Smooth muscle cell (in vitro differentiated cells): ENCODE results near the gene ZNF385B. TPM values are rescaled to one million over a fixed set of nuclear protein-coding genes. Genes with fewer than 3 reads are reported as not detected.
A peak's percentile ranks its signal among the peaks of the same experiment; 100 is the strongest.

ENCODE experiments used
- DNase-seq: peaks from one replicate; lab custom pipeline; 2025; ENCODE audit not compliant: unreplicated experiment; lab: John Stamatoyannopoulos, UW
- H2AFZ ChIP-seq: fragments of 200-600 bp; sonication (generic); 2 replicates; pipeline ENCODE4 v1.6.0; 2016; ENCODE audit warnings: antibody characterized with exemption, low read depth, mild to moderate bottlenecking
- H3F3A ChIP-seq: fragments of 200-600 bp; sonication (generic); 2 replicates; pipeline ENCODE4 v1.6.0; 2017; ENCODE audit warnings: antibody characterized with exemption, low read depth
- H3K27ac ChIP-seq: fragments of 200-600 bp; sonication (generic); 2 replicates; pipeline ENCODE4 v1.5.1; 2016; ENCODE audit warnings: low read depth, mild to moderate bottlenecking
- H3K27me3 ChIP-seq: fragments of 200-600 bp; sonication (generic); 2 replicates; pipeline ENCODE4 v1.6.1; 2016; ENCODE audit warnings: low read depth, mild to moderate bottlenecking
- H3K36me3 ChIP-seq: fragments of 200-600 bp; sonication (generic); 2 replicates; pipeline ENCODE4 v1.5.1; 2016; ENCODE audit warnings: low read depth
- H3K4me1 ChIP-seq: fragments of 200-600 bp; sonication (generic); 2 replicates; pipeline ENCODE4 v1.5.1; 2016; ENCODE audit warnings: low read depth
- H3K4me2 ChIP-seq: fragments of 200-600 bp; sonication (generic); 2 replicates; pipeline ENCODE4 v1.6.0; 2016; ENCODE audit warnings: mild to moderate bottlenecking
- H3K4me3 ChIP-seq: fragments of 200-600 bp; sonication (generic); 2 replicates; pipeline ENCODE4 v1.5.1; 2016; ENCODE audit warnings: mild to moderate bottlenecking
- H3K79me2 ChIP-seq: fragments of 200-600 bp; sonication (generic); 2 replicates; pipeline ENCODE4 v1.6.0; 2016; ENCODE audit warnings: low read depth, mild to moderate bottlenecking
- H3K9ac ChIP-seq: fragments of 200-600 bp; sonication (generic); 2 replicates; pipeline ENCODE4 v1.6.0; 2016; ENCODE audit warnings: low read depth
- H3K9me3 ChIP-seq: fragments of 200-600 bp; sonication (generic); replicated peaks from 2 replicates; pipeline ENCODE4 v1.5.1; 2016; ENCODE audit warnings: low read depth
- H4K20me1 ChIP-seq: fragments of 200-600 bp; sonication (generic); 2 replicates; pipeline ENCODE4 v1.6.0; 2016; ENCODE audit warnings: low read depth
- CTCF ChIP-seq: fragments of 200-600 bp; sonication (generic); IDR thresholded peaks from 2 replicates; pipeline ENCODE4 v1.5.1; 2017; ENCODE audit warnings: borderline replicate concordance, mild to moderate bottlenecking, antibody characterized with exemption; ENCODE audit not compliant: insufficient read depth, poor library complexity, severe bottlenecking
- WGBS: methylation state at CpG from one replicate; pipeline ENCODE4 v1.1.7; 2016; ENCODE audit warnings: low lambda C conversion rate; 5-methylcytosine and 5-hydroxymethylcytosine counted together
- polyA plus RNA-seq: library from polyadenylated mRNA; unstranded; fragments of >200 nt; fragmentation: Nextera tagmentation; extraction: Ambion mirVana; gene quantifications from 2 replicates; pipeline ENCODE4 v1.2.1, GENCODE V29; 2016
- total RNA-seq: library from RNA; depleted of rRNA; stranded (reverse); fragments of >200 nt; gene quantifications from 2 replicates; pipeline ENCODE4 v1.2.3, GENCODE V29; 2014

The ZNF385B gene
- total and polyA plus RNA-seq, 2 experiments from 2014 or later: 1.4 to 3.2 TPM

DNA sequence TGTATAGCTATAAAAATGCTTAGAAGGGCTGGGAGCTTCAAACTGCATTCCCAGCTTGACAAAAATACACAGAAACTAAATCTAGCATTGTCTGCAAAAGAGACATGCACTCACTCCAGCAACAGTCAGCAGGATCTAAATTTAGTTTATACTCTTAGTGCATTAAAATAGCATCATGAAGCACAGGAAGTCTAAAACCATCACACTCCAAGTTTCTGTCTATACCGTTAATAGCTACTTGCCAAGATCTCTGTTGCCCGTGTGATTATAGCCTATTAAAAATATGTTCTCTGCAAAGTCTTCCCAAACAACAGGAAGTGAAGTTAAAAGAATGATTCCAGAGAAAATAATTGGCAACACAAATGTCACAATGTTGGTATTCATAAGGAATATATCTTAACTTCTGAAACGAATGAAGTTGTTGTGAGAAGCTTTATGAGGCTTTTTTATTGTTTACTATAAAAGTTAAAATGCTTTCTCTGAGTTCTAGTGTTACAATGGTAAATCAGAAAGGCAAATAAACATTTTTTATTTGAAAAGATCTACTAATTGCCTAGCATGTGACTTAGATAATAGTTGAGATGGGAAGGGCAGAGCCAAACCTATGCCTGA, 184.2 kb downstream of the ZNF385B start:
- 30% methylated on average over 3 of the region's 3 CpGs for WGBS
- TF ChIP-seq CTCF: no peak

GRCh38 chr2:179675435-179675834, 186.0 kb downstream of the ZNF385B start:
- 88% methylated on average over 3 of the region's 3 CpGs for WGBS
- H3K9me3 ChIP-seq: no peaks in the 10 kb centered on the region
- H3K36me3 ChIP-seq: no peaks in the 10 kb centered on the region
- no peak for TF ChIP-seq CTCF
- no peak overlapping the region for H3K4me2 ChIP-seq
- H4K20me1 ChIP-seq: no peaks in the 10 kb centered on the region
- no peaks in the 10 kb centered on the region for H3K79me2 ChIP-seq
- no peak overlapping the region for H3K9ac ChIP-seq
- no peak for DNase-seq
- no peaks in the 10 kb centered on the region for H3K4me1 ChIP-seq
- no peak overlapping the region for H2AFZ ChIP-seq
- no peak overlapping the region for H3K4me3 ChIP-seq
- no peaks in the 10 kb centered on the region for H3K27me3 ChIP-seq
- no peaks in the 10 kb centered on the region for H3F3A ChIP-seq
- H3K27ac ChIP-seq: no peak overlapping the region

More for the DNA sequence above, 184.2 kb downstream of the ZNF385B start:
- Histone ChIP-seq H3K9me3 (no peaks in the 10 kb centered on the region), H3F3A (no peaks in the 10 kb centered on the region), H3K27ac (no peak overlapping the region), H3K27me3 (no peaks in the 10 kb centered on the region), H3K4me2 (peak overlapping the region; percentile 48), H4K20me1 (no peaks in the 10 kb centered on the region), H3K4me1 (no peaks in the 10 kb centered on the region), H3K4me3 (no peak overlapping the region), H3K36me3 (no peaks in the 10 kb centered on the region), H3K9ac (no peak overlapping the region), H3K79me2 (no peaks in the 10 kb centered on the region), H2AFZ (peak overlapping the region; percentile 63)
- no peak for DNase-seq

DNA sequence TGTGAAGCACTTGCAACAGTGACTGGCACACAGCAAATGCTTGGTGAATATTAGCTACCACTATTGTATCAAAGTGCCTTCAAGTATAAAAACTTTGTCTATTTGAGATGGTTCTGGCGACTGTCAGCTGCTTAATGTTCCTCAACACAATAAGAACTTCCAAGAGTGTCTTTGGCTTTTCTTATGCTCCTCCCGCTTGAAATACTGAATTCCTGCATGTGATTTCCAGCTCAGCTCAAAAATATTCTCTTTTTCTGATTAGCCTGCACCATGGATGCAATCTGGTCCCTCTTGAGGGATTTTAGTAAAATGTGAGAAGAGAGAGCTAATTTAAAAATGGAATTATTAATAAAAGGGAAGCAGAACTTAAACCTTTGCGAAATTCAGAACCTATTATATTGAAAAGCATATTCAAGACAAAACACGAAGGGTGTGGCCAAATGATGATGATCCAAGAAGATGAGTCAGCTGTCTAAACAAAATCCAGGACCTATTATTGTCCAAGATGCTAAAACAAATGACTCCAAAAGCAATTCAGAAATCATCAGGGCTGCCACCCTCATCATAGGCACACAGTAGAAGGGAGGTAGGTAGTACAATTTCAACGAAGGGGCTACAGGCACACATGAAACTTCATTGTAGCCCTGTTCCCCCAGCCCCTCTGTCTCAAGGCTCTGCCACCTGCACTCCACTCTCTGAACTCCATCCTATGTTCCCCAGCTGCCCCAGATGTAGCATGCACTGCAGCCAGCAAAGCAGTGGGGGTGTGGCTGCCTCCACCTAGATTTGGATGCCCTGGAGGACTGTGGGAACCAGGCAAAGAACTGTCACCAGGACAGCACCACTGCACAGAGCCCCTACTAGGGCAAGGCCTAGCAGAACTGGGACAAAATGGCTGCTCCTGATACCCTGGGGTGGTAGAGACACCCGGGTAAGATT, 190.1 kb downstream of the ZNF385B start:
- H3K79me2 ChIP-seq: no peaks in the 10 kb centered on the region
- no peak overlapping the region for H3K9ac ChIP-seq
- no peak overlapping the region for H3K4me2 ChIP-seq
- H3K9me3 ChIP-seq: no peaks in the 10 kb centered on the region
- 88% methylated on average over 6 of the region's 6 CpGs for WGBS
- no peaks in the 10 kb centered on the region for H3K36me3 ChIP-seq
- TF ChIP-seq CTCF: no peak
- H3K4me1 ChIP-seq: no peaks in the 10 kb centered on the region
- H3K27ac ChIP-seq: no peak overlapping the region
- no peak overlapping the region for H3K4me3 ChIP-seq
- no peaks in the 10 kb centered on the region for H3K27me3 ChIP-seq
- H3F3A ChIP-seq: no peaks in the 10 kb centered on the region
- no peak for DNase-seq
- no peak overlapping the region for H2AFZ ChIP-seq
- H4K20me1 ChIP-seq: no peaks in the 10 kb centered on the region
